SK-N-SH (cell line): ENCODE results near the gene ARHGEF25. TPM values are rescaled to one million over a fixed set of nuclear protein-coding genes. Genes with fewer than 3 reads are reported as not detected.

ENCODE experiments used
- CTCF ChIA-PET: fragments of 300-600, 350-600 bp; formaldehyde crosslinking; extraction: SDS; loops from one replicate; lab custom pipeline; 2021; lab: Yijun Ruan, JAX
- POLR2A ChIA-PET: fragments of 350-600 bp; sonication (Branson Sonifier 250); formaldehyde crosslinking; extraction: SDS; loops from one replicate; lab custom pipeline; 2020; ENCODE audit warnings: antibody characterized with exemption, inconsistent platforms; lab: Yijun Ruan, JAX
- DNase-seq: peaks from one replicate; pipeline ENCODE4 v3.0.0; 2012
- H2AFZ ChIP-seq: fragments of 200-600 bp; sonication (generic); 2 replicates; pipeline ENCODE4 v1.8.1; 2016; ENCODE audit warnings: antibody characterized with exemption, mild to moderate bottlenecking, low read depth
- H3F3A ChIP-seq: fragments of 200-600 bp; sonication (generic); replicated peaks from 2 replicates; pipeline ENCODE3; 2016; ENCODE audit warnings: antibody characterized with exemption, mild to moderate bottlenecking; ENCODE audit not compliant: insufficient read depth
- H3K27ac ChIP-seq, 2 experiments: fragments of 200-500 bp in 1 of 2; fragments of 200-600 bp in 1 of 2; sonication (Bioruptor generic) in 1 of 2; sonication (generic), shearing (Covaris generic) in 1 of 2; 2 replicates each; pipeline versions ENCODE4 v1.5.1 to v1.6.1; 2014 to 2016; ENCODE audit warnings: low read depth in 2 of 2, inconsistent platforms in 1 of 2, low read length in 1 of 2, mild to moderate bottlenecking in 1 of 2, mixed read lengths in 1 of 2
- H3K27me3 ChIP-seq: fragments of 200-600 bp; sonication (generic), shearing (Covaris generic); 2 replicates; pipeline ENCODE4 v1.6.1; 2016; ENCODE audit warnings: mixed run types; ENCODE audit not compliant: insufficient read depth
- H3K36me3 ChIP-seq, 2 experiments: fragments of 200-500 bp in 1 of 2; fragments of 200-600 bp in 1 of 2; sonication (Bioruptor generic) in 1 of 2; sonication (generic) in 1 of 2; replicated peaks in 1 of 2; 2 replicates each; pipeline versions ENCODE3 to v1.5.1; 2014 to 2016; ENCODE audit warnings: low read length in 1 of 2, mild to moderate bottlenecking in 1 of 2; ENCODE audit not compliant: insufficient read depth in 2 of 2, control insufficient read depth in 1 of 2
- H3K4me1 ChIP-seq, 2 experiments: fragments of 200-500 bp in 1 of 2; fragments of 200-600 bp in 1 of 2; sonication (Bioruptor generic) in 1 of 2; sonication (generic), shearing (Covaris generic) in 1 of 2; 2 replicates each; pipeline versions ENCODE4 v1.5.1 to v1.6.1; 2014 to 2016; ENCODE audit warnings: low read depth in 1 of 2, low read length in 1 of 2, mixed run types in 1 of 2; ENCODE audit not compliant: insufficient read depth in 2 of 2, control insufficient read depth in 1 of 2
- H3K4me2 ChIP-seq: fragments of 200-600 bp; sonication (generic), shearing (Covaris generic); 2 replicates; pipeline ENCODE4 v1.6.1; 2017; ENCODE audit warnings: mixed run types
- H3K4me3 ChIP-seq, 2 experiments: fragments of 200-500 bp in 1 of 2; fragments of 200-600 bp in 1 of 2; sonication (Bioruptor generic) in 1 of 2; sonication (generic), shearing (Covaris generic) in 1 of 2; 2 replicates each; pipeline versions ENCODE4 v1.5.1 to v1.8.1; 2014 to 2016; ENCODE audit warnings: low read depth in 2 of 2, inconsistent platforms in 1 of 2, low read length in 1 of 2, mild to moderate bottlenecking in 1 of 2, mixed read lengths in 1 of 2, moderate library complexity in 1 of 2
- H3K79me2 ChIP-seq: fragments of 200-600 bp; sonication (generic); 2 replicates; pipeline ENCODE4 v1.8.1; 2017; ENCODE audit warnings: mild to moderate bottlenecking; ENCODE audit not compliant: insufficient read depth
- H3K9ac ChIP-seq: fragments of 200-600 bp; sonication (generic); 2 replicates; pipeline ENCODE4 v1.6.1; 2017; ENCODE audit warnings: mixed run types
- H3K9me2 ChIP-seq: fragments of 200-600 bp; sonication (generic); 2 replicates; pipeline ENCODE4 v1.6.1; 2017; ENCODE audit warnings: mixed run types
- H3K9me3 ChIP-seq: fragments of 200-600 bp; sonication (generic); 2 replicates; pipeline ENCODE4 v1.6.1; 2017; ENCODE audit warnings: mixed run types, mild to moderate bottlenecking, moderate library complexity
- H4K20me1 ChIP-seq: fragments of 200-600 bp; sonication (generic); 2 replicates; pipeline ENCODE4 v1.6.1; 2017; ENCODE audit warnings: mild to moderate bottlenecking, mixed run types; ENCODE audit not compliant: insufficient read depth
- CHD2 ChIP-seq: fragments of 150-350 bp; IDR thresholded peaks from 2 replicates; pipeline ENCODE4 v1.6.1; 2018; ENCODE audit warnings: low read length; ENCODE audit not compliant: partially characterized antibody
- CTCF ChIP-seq: fragments of 200-600 bp; sonication (generic); IDR thresholded peaks from 2 replicates; pipeline ENCODE4 v1.6.1; 2017; ENCODE audit warnings: antibody characterized with exemption, mild to moderate bottlenecking, moderate library complexity
- ELF1 ChIP-seq: IDR thresholded peaks from 2 replicates; pipeline ENCODE4 v1.4.0; 2012
- EP300 ChIP-seq, 2 experiments: IDR thresholded peaks; 2 replicates each; pipeline versions ENCODE4 v1.4.0 to v1.6.1; 2012; ENCODE audit warnings: borderline replicate concordance in 1 of 2, low read depth in 1 of 2, low read length in 1 of 2
- EZH2phosphoT487 ChIP-seq: fragments of 200-600 bp; sonication (generic); IDR thresholded peaks from 2 replicates; pipeline ENCODE4 v1.6.1; 2017; ENCODE audit warnings: low read depth, mixed run types, mild to moderate bottlenecking, antibody characterized with exemption, moderate library complexity, borderline replicate concordance
- FOSL2 ChIP-seq: IDR thresholded peaks from 2 replicates; pipeline ENCODE4 v1.4.0; 2012; ENCODE audit warnings: low read depth, mild to moderate bottlenecking, moderate library complexity, borderline replicate concordance
- FOXJ3 ChIP-seq: sonication (generic); formaldehyde crosslinking; IDR thresholded peaks from 2 replicates; pipeline ENCODE4 v1.5.1; 2020; ENCODE audit warnings: mild to moderate bottlenecking, missing genetic modification reagents
- GATA2 ChIP-seq: sonication (generic); formaldehyde crosslinking; IDR thresholded peaks from 2 replicates; pipeline ENCODE4 v1.5.0; 2020; ENCODE audit warnings: mild to moderate bottlenecking, missing genetic modification reagents
- NFIC ChIP-seq: IDR thresholded peaks from 2 replicates; pipeline ENCODE4 v1.4.0; 2012; ENCODE audit warnings: borderline replicate concordance
- PBX3 ChIP-seq: IDR thresholded peaks from 2 replicates; pipeline ENCODE4; 2012
- POLR2AphosphoS5 ChIP-seq: IDR thresholded peaks from 2 replicates; pipeline ENCODE4 v1.6.1; 2012; ENCODE audit warnings: low read depth, low read length
- RFX5 ChIP-seq: IDR thresholded peaks from 2 replicates; pipeline ENCODE4 v1.6.1; 2012; ENCODE audit warnings: mild to moderate bottlenecking, improper control_type of control experiment, low read length
- SIN3A ChIP-seq: IDR thresholded peaks from 2 replicates; pipeline ENCODE4 v1.6.1; 2012; ENCODE audit warnings: low read depth, mild to moderate bottlenecking, low read length, moderate library complexity, borderline replicate concordance
- TAF1 ChIP-seq: IDR thresholded peaks from 2 replicates; pipeline ENCODE4 v1.6.1; 2012; ENCODE audit warnings: low read depth, mild to moderate bottlenecking, low read length, moderate library complexity, borderline replicate concordance
- USF1 ChIP-seq: IDR thresholded peaks from 2 replicates; pipeline ENCODE4 v1.4.0; 2012; ENCODE audit warnings: low read depth, borderline replicate concordance
- YY1 ChIP-seq: IDR thresholded peaks from 2 replicates; pipeline ENCODE4 v1.4.0; 2012; ENCODE audit warnings: low read depth, mild to moderate bottlenecking
- WGBS: methylation state at CpG from one replicate; pipeline ENCODE4 v1.1.6; 2017; ENCODE audit warnings: low lambda C conversion rate; 5-methylcytosine and 5-hydroxymethylcytosine counted together
- polyA plus RNA-seq, 3 experiments: library from polyadenylated mRNA; depleted of rRNA; stranded (reverse); fragments of >200 nt; gene quantifications; 2 replicates each; pipeline ENCODE4 v1.2.3, GENCODE V29; 2012

The ARHGEF25 gene
- polyA plus RNA-seq, 1 of the 3 experiments (the other 2 are of a cell fraction): 48.1 TPM

GRCh38 chr12:57576613-57577160, 34.5 kb upstream of the ARHGEF25 start:
- no peaks in the 10 kb centered on the region for H3K9me2 ChIP-seq
- H3K4me2 ChIP-seq: no peak overlapping the region
- H3K4me3 ChIP-seq: no peak overlapping the region
- no peak for DNase-seq
- no peaks in the 10 kb centered on the region for H3K4me1 ChIP-seq
- no peaks in the 10 kb centered on the region for H3F3A ChIP-seq
- H4K20me1 ChIP-seq: no peaks in the 10 kb centered on the region
- H3K9me3 ChIP-seq: no peaks in the 10 kb centered on the region
- POLR2A ChIA-PET: interaction anchor here (0.6 kb wide), 1 partner anchor 36 kb away, joined by 3 read pairs; no protein-coding TSS in a partner anchor
- H3K36me3 ChIP-seq: peaks cover 23 to 73% of the 10 kb centered on the region in 2 experiments
- no peaks in the 10 kb centered on the region for H3K27me3 ChIP-seq
- no peaks in the 10 kb centered on the region for H3K79me2 ChIP-seq
- CTCF ChIA-PET: interaction anchor here (1.3 to 11.3 kb wide), 4 partner anchors 6 to 56 kb away, joined by 5 to 110 read pairs (median 16); partner anchors contain the start of gene B4GALNT1
- TF ChIP-seq USF1: no peak
- TF ChIP-seq CHD2: no peak
- TF ChIP-seq EP300 (IDR thresholded peaks at IDR 0.05; ENCODE audit: borderline replicate concordance in 1 of 2, low read depth in 1 of 2, low read length in 1 of 2): no peak
- TF ChIP-seq FOXJ3 (CRISPR knock-in tag): no peak
- no peak for TF ChIP-seq ELF1
- no peak for TF ChIP-seq CTCF
- TF ChIP-seq EZH2phosphoT487: no peak
- no peak for TF ChIP-seq GATA2 (CRISPR knock-in tag)
- no peak for TF ChIP-seq RFX5
- TF ChIP-seq POLR2AphosphoS5: no peak
- H3K9ac ChIP-seq: no peak overlapping the region
- H3K27ac ChIP-seq: no peak overlapping the region
- no peak overlapping the region for H2AFZ ChIP-seq
- WGBS: 89% methylated on average over 9 of the region's 9 CpGs

- ChIA-PET CTCF (interaction anchor here (1.1 kb wide), 1 partner anchor 148 kb away, joined by 3 read pairs; no protein-coding TSS in a partner anchor), POLR2A (no interaction called here)
- TF ChIP-seq YY1: no peak
- no peak for TF ChIP-seq RFX5
- no peak for TF ChIP-seq GATA2 (CRISPR knock-in tag)
- no peak for TF ChIP-seq FOSL2
- TF ChIP-seq USF1: no peak
- no peak for TF ChIP-seq SIN3A
- no peak for TF ChIP-seq TAF1
- TF ChIP-seq NFIC: no peak
- TF ChIP-seq PBX3: no peak
- no peak for TF ChIP-seq EZH2phosphoT487
- Histone ChIP-seq H2AFZ (no peak overlapping the region), H3K9ac (no peak overlapping the region), H3F3A (no peaks in the 10 kb centered on the region), H3K79me2 (no peaks in the 10 kb centered on the region), H3K4me2 (no peak overlapping the region), H3K27ac (no peak overlapping the region), H3K36me3 (peaks cover 37 to 78% of the 10 kb centered on the region in 2 experiments), H4K20me1 (no peaks in the 10 kb centered on the region), H3K9me3 (no peaks in the 10 kb centered on the region), H3K4me1 (no peaks in the 10 kb centered on the region), H3K9me2 (no peaks in the 10 kb centered on the region), H3K27me3 (no peaks in the 10 kb centered on the region), H3K4me3 (no peak overlapping the region)
- DNase-seq: no peak
- WGBS: 88% methylated on average over 12 of the region's 12 CpGs
These were observed 33.1 kb upstream of the ARHGEF25 start for GRCh38 chr12:57577981-57578758.
